Measurements from ENCODE around the gene MRPL45.
"Not testable (repeated sequence)": the region's sequence is repeated elsewhere in the genome, so short reads cannot be mapped to it uniquely, and the experiment has no call there.

The MRPL45 gene

DNA sequence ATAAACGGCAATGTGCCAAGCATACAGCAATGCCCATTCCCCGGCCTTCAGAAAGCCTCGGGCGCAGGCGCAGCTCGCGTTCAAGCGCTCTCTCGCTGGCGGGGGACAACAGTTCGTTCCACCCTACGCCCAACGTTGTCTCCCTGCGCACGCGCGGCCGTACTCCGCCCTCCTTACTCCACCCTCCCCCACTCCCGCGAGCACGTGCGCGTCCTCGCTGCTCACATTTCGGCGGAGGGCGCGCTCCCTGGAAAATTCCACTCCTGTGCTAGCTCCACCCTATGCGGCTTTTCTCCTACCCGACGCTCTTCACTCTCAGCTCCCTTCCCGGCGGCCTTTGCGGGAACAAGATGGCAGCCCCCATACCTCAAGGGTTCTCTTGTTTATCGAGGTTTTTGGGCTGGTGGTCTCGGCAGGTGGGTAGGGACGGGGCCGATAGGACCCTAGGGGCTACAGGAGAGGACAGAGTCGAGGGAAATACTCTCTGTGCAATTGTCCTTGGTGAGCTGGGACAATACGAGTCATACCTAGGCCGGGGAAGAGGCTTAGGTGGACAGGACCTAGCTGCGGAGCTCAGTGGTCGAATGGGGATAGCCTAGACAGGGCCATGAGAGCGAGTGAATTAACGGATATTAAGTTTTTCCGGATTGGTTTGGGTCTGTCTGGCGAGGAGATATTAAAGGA is at the start of gene MRPL45:
TSS of gene MRPL45 (plus strand) at position 335 of the 684 bp plus-strand sequence. CDS start at position 351, 16 bp downstream.
- DNase-seq (ENCODE audit: low read depth in 2 of 2), result peak; percentile 93

DNA sequence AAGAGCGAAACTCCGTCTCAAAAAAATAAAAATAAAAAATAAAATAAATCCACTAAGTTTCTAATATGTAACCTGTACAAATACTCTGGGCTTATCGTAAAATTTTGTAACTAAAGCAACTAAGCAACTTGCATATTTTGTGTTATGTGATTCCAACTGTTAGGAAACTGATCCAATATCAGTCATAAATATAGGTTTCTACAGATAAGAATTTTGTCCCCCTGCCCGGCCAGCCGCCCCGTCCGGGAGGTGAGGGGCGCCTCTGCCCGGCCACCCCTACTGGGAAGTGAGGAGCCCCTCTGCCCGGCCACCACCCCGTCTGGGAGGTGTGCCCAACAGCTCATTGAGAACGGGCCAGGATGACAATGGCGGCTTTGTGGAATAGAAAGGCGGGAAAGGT is 43.8 kb upstream of the MRPL45 start:
- not testable (repeated sequence) for DNase-seq (ENCODE audit: low read depth in 2 of 2)

GRCh38 chr17:38254357-38254756 is 42.6 kb upstream of the MRPL45 start:
- DNase-seq (ENCODE audit: low read depth in 2 of 2), result not testable (repeated sequence)

GRCh38 chr17:38257013-38257621 is 39.9 kb upstream of the MRPL45 start:
- DNase-seq (ENCODE audit: low read depth in 2 of 2), result peak; percentile 66 to 71

DNA sequence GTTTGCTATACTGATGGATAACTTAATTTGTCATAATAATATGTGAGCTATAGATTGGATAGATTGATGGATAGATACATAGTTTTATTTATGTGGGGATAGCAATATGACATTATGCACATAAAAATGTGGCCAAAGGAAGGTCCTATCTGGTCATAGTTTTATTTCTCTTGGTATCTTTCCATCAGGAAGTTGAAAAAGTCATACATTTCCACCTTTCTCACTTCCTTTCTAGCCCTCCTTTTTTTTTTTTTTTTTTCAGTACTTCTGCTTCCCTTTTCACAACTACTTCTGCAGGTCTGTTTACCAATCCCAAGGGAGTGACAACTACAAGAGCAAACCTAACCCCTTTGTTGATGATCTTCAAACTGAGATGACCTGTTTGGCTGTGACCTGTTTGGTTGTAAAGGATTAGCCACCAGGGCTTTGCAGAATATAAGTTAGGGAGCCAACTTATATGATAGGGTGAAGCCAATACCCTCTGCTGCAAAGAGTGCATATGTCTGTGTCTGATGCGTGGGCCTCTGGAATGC is 30.9 kb upstream of the MRPL45 start:
- not testable (repeated sequence) for DNase-seq (ENCODE audit: low read depth in 2 of 2)

DNA sequence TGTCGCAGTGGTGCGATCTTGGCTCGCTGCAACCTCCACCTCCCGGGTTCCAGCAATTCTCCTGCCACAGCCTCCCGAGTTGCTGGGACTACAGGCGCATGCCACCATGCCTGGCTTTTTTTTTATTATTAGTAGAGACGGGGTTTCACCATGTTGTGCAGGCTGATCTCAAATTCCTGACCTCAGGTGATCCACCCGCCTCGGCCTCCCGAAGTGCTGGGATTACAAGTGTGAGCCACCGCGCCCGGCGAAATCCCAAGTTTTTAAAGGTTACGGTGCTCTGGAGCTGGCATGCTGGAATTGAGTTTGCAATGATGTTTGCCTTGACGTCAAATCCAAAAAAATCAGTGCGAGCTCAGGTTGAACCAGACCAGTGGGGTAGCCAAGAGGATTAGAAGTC is 30.4 kb upstream of the MRPL45 start:
- DNase-seq (ENCODE audit: low read depth in 2 of 2), result not testable (repeated sequence)

DNA sequence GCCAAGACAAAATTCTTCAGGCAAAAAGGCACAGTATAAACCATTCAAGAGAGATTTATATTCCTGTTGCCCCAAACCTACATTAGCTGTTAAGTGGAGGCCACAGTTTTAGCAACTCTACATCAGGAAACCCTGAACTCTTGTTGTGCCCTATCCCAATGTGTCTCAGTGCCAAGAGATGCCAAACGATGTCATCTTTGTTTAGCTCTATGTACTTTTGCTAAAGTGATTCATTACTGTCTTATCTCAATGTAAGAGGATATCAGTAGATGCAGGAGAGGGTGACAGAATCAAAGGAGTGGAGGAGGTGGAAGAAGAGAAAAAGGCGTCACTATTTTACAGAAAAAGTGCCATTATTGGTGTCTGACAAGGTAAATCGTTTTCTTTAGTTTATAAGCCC is 28.8 kb upstream of the MRPL45 start:
- not testable (repeated sequence) for DNase-seq (ENCODE audit: low read depth in 2 of 2)

- not testable (repeated sequence) for DNase-seq (ENCODE audit: low read depth in 2 of 2)
Measured at GRCh38 chr17:38269045-38269444, 27.9 kb upstream of the MRPL45 start.

- not testable (repeated sequence) for DNase-seq (ENCODE audit: low read depth in 2 of 2)
Measured at GRCh38 chr17:38269552-38269951, 27.4 kb upstream of the MRPL45 start.

DNA sequence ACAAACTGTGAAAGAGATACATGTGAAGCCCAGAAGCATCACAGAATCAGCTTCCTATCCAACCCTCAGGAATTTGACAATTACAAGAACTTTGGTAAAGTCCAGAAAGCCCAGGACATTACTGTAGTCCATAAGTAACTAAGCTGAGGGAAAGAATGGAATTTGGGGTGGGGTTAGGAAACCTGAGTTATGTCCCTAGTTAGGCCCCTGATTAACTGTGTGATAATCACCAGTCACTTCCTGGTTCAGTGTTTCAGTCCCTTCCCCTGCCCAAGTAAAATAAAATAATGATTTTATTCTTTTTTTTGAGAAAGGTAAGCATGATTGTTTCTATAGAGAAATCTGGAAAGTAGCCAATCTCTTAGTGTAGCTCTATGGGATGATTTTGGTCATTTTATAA is 11.0 kb upstream of the MRPL45 start:
- not testable (repeated sequence) for DNase-seq (ENCODE audit: low read depth in 2 of 2)

DNA sequence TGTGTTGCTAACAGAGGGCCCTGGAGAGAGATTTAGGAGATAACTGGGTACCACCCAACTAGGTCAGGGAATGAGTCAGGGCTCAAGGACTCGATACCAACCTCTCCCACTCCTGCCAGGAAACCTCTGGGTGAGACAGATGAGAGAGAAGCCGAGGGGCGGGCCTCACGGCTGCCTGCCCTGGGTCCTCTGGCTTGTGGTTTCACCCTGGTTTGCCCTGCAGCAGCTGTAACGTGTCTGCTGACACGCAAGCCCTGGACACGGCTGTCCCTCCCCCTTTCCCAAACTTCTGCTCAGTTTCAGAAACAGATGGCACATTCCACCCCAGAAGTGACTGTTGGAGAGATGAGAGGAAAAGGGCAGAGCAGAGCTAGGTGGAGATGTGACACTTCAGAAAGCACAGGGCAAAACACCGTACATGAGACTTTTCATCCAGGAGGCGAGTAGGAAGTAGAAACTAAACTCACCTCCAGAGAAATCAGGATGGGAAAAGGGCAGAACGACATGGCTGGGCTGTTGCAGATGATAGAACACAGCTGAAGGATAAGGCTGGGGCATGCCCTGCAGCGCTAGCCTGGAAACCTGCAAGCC is 10.4 kb upstream of the MRPL45 start:
- peak in 1 of 2 donors; percentile 11 for DNase-seq (ENCODE audit: low read depth in 2 of 2)

- DNase-seq (ENCODE audit: low read depth in 2 of 2), result not testable (repeated sequence)
Measured at GRCh38 chr17:38288217-38288827, 8.6 kb upstream of the MRPL45 start.

GRCh38 chr17:38289760-38290159 is 7.2 kb upstream of the MRPL45 start:
- DNase-seq (ENCODE audit: low read depth in 2 of 2), result not testable (repeated sequence)

- not testable (repeated sequence) for DNase-seq (ENCODE audit: low read depth in 2 of 2)
Measured at GRCh38 chr17:38295602-38296365, 1.2 kb upstream of the MRPL45 start.

- no peak for DNase-seq (ENCODE audit: low read depth in 2 of 2)
Measured at GRCh38 chr17:38315497-38315896, 18.5 kb downstream of the MRPL45 start.

DNA sequence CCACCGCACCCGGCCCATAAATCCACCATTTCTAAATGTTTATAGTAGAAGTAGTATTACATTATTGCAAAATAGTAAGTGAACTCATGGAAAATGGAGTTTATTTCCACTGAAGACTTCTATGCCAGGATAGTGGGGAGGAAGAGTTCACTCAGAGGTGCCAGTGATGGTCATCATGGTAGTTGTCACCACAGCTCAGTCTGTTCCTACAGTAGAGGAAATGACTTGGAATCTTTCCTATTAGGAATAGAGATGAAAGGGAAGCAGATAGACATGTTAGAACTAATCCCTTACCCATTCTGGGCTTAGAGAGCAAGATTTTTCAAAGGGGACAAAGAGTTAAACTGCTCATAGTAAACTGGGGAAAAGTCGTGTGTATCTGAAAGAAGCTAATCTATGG is 20.1 kb downstream of the MRPL45 start:
- DNase-seq (ENCODE audit: low read depth in 2 of 2), result no peak

DNA sequence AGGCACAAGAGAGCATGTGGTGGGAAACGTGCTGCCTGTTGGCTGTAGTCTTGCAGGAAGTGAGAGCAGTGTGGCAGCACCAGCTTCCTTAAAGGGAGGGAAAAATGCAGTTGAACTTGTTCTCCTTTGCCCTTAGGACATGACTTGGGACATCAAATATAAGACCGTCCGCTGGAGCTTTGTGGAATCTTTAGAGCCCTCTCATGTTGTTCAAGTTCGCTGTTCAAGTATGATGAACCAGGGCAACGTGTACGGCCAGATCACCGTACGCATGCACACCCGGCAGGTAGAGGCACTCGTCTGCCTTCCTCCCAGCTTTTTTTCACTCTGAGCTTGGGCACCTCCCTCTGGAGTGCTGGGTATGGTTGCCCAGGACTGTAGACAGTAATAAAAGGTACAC is 23.5 kb downstream of the MRPL45 start:
- no peak for DNase-seq (ENCODE audit: low read depth in 2 of 2)

GRCh38 chr17:38322156-38322779 is 25.3 kb downstream of the MRPL45 start:
- peak; percentile 61 to 70 for DNase-seq (ENCODE audit: low read depth in 2 of 2)

GRCh38 chr17:38322897-38323296 is 25.9 kb downstream of the MRPL45 start:
- no peak for DNase-seq (ENCODE audit: low read depth in 2 of 2)

DNA sequence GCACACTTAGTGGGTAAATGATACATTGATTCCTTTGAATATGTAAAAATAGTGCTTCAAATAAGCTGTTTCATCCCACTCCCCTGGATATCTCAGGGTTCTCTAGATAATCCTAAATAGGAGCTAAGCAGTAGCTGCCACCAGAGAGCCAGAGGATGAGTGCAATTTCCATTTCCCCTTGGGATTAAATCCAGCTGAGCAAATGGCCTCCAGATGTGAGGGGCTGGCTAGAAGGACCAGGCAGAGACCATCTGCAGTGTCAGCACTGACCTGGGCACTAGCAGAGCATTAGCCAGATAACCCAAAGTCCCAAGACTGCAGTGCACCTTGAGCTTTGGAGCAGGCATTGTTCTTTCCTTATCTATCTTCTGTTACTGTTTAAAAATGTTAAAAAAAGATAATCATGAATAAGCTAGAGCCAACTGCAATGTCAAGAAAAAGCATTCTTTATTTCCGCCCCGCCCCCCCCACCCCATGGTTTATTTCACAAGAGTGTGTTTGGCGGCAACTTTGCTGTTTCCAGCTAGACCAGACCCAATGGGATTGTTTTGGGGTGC is 27.3 kb downstream of the MRPL45 start:
- no peak for DNase-seq (ENCODE audit: low read depth in 2 of 2)

GRCh38 chr17:38324772-38325171 is 27.8 kb downstream of the MRPL45 start:
- no peak for DNase-seq (ENCODE audit: low read depth in 2 of 2)

Data from activated CD4-positive, alpha-beta T cell treated with anti-CD3 and anti-CD28 coated beads for 24 hours (primary cell).